Type B pancreatic cell (in vitro differentiated cells): ENCODE results near the gene TBCCD1. TPM values are rescaled to one million over a fixed set of nuclear protein-coding genes. Genes with fewer than 3 reads are reported as not detected.

Experiments
- DNase-seq: peaks from one replicate; pipeline ENCODE4 v3.0.0; 2021; ENCODE audit warnings: mixed read lengths; ENCODE audit not compliant: unreplicated experiment; ENCODE audit errors: extremely low spot score
- H3K27ac Mint-ChIP-seq: 2 replicates; pipeline ENCODE4 v1.8.0; 2021; ENCODE audit warnings: mild to moderate bottlenecking, mixed read lengths
- H3K27me3 Mint-ChIP-seq: 2 replicates; pipeline ENCODE4 v1.8.0; 2021; ENCODE audit warnings: mixed read lengths
- H3K36me3 Mint-ChIP-seq: 2 replicates; pipeline ENCODE4 v1.8.0; 2021; ENCODE audit warnings: mixed read lengths
- H3K4me1 Mint-ChIP-seq: one replicate; pipeline ENCODE4 v1.8.0; 2021; ENCODE audit warnings: mixed read lengths; ENCODE audit not compliant: unreplicated experiment
- H3K4me3 Mint-ChIP-seq: 2 replicates; pipeline ENCODE4 v1.8.0; 2021; ENCODE audit warnings: mild to moderate bottlenecking, mixed read lengths
- H3K9me3 Mint-ChIP-seq: 2 replicates; pipeline ENCODE4 v1.8.0; 2021; ENCODE audit warnings: mixed read lengths
- CTCF ChIP-seq: fragments of 200-600 bp; sonication (generic); conservative IDR thresholded peaks from 2 replicates; pipeline ENCODE4 v1.5.0; 2021; ENCODE audit warnings: antibody characterized with exemption, mild to moderate bottlenecking
- total RNA-seq: library from RNA; stranded (reverse); gene quantifications from 2 replicates; pipeline ENCODE4 v1.2.1, GENCODE V29; 2021; ENCODE audit warnings: low replicate concordance

TBCCD1 gene
- total RNA-seq, 1 donor from 2014 or later, result 16.6 TPM

GRCh38 chr3:186566772-186567071 is 417 bp downstream of the TBCCD1 start:
- peaks cover 6% of the 10 kb centered on the region for H3K36me3 Mint-ChIP-seq
- TF ChIP-seq CTCF, result peak; percentile 42
- no peaks in the 10 kb centered on the region for H3K9me3 Mint-ChIP-seq
- H3K4me3 Mint-ChIP-seq, result peak overlapping the region; percentile 94
- H3K27ac Mint-ChIP-seq, result peak overlapping the region; percentile 95
- no peak for DNase-seq
- H3K27me3 Mint-ChIP-seq, result no peaks in the 10 kb centered on the region
- H3K4me1 Mint-ChIP-seq, result peaks cover 26% of the 10 kb centered on the region

- no peak for TF ChIP-seq CTCF
- Mint-ChIP-seq H3K27ac (no peak overlapping the region), H3K4me1 (peaks cover 13% of the 10 kb centered on the region), H3K9me3 (no peaks in the 10 kb centered on the region), H3K36me3 (peaks cover 10% of the 10 kb centered on the region), H3K4me3 (peak overlapping the region; percentile 38), H3K27me3 (no peaks in the 10 kb centered on the region)
- DNase-seq, result no peak
Observed at GRCh38 chr3:186564586-186564985, 2.6 kb downstream of the TBCCD1 start.

GRCh38 chr3:186552408-186553031 is 14.6 kb downstream of the TBCCD1 start:
- DNase-seq, result no peak
- Mint-ChIP-seq H3K36me3 (peaks cover 32% of the 10 kb centered on the region), H3K9me3 (no peaks in the 10 kb centered on the region), H3K4me1 (no peaks in the 10 kb centered on the region), H3K27me3 (no peaks in the 10 kb centered on the region), H3K4me3 (no peak overlapping the region), H3K27ac (no peak overlapping the region)
- TF ChIP-seq CTCF, result no peak

- Mint-ChIP-seq H3K27me3 (no peaks in the 10 kb centered on the region), H3K36me3 (peaks cover 28% of the 10 kb centered on the region), H3K27ac (no peak overlapping the region), H3K9me3 (no peaks in the 10 kb centered on the region), H3K4me1 (no peaks in the 10 kb centered on the region), H3K4me3 (no peak overlapping the region)
- no peak for DNase-seq
- no peak for TF ChIP-seq CTCF
Observed at GRCh38 chr3:186551387-186551786, 15.8 kb downstream of the TBCCD1 start.

GRCh38 chr3:186549497-186549896 is 17.6 kb downstream of the TBCCD1 start:
- Mint-ChIP-seq H3K4me1 (no peaks in the 10 kb centered on the region), H3K36me3 (peaks cover 20% of the 10 kb centered on the region), H3K27me3 (no peaks in the 10 kb centered on the region), H3K4me3 (no peak overlapping the region), H3K9me3 (no peaks in the 10 kb centered on the region), H3K27ac (no peak overlapping the region)
- DNase-seq, result no peak
- no peak for TF ChIP-seq CTCF

GRCh38 chr3:186544281-186544680 is 22.9 kb downstream of the TBCCD1 start, which contains the start of gene CRYGS:
Gene CRYGS, minus strand, starts transcription at chr3:186544380. Its CDS starts 54 bp downstream, at chr3:186544326.
- H3K4me3 Mint-ChIP-seq, result no peak within 1 kb of the TSS
- no peaks in the 10 kb centered on the region for H3K27me3 Mint-ChIP-seq
- no peaks in the 10 kb centered on the region for H3K9me3 Mint-ChIP-seq
- H3K4me1 Mint-ChIP-seq, result peaks cover 8% of the 10 kb centered on the region
- H3K27ac Mint-ChIP-seq, result no peak within 1 kb of the TSS
- peaks cover 8% of the 10 kb centered on the region for H3K36me3 Mint-ChIP-seq
- no peak for DNase-seq
- TF ChIP-seq CTCF, result no peak
